Activated CD8-positive, alpha-beta memory T cell treated with anti-CD3 and anti-CD28 coated beads, Interleukin-2, amount 50 U/mL, for 24 hours (primary cell): ENCODE measurements around the gene DRAXIN.

ENCODE experiments used
- DNase-seq: peaks from one replicate; pipeline ENCODE4 v3.0.0-alpha.2; 2020; ENCODE audit errors: extremely low read depth

The DRAXIN gene

DNA sequence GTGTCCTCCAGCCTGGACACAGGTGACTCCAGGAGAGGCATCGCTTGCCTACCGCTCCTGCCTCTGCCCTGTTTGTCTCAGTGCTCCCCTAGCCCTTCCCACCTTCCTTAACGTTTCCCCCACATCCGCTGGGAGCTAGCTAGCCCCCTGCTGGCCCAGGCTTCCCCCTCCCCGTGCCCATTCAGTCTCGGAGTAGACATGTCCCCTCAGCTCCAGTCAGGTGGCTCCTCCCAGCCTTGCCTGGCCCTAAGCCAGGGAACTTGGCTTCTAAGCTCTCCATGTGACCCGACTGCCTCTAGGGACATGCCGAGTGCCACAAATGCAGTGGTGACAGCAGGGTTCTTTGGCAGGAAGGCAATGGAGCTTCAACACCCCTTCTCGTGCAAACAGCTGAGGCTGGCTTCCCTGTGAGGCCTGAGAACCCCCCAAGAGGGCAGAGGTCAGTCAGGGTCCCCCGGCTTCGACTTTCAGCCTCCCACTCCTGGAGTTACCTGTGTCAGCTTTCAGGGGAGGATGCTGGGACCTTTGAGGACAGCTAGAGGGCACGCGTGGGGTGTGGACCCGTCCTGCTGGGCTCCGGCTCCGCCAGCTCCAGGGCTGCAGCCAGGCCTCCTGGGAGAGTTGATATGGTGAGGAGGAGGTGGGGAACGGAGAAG, 16.2 kb downstream of the DRAXIN start:
- no peak for DNase-seq

GRCh38 chr1:11708554-11709350, 17.2 kb downstream of the DRAXIN start:
- no peak for DNase-seq

GRCh38 chr1:11711490-11711889, 20.0 kb downstream of the DRAXIN start:
- DNase-seq: no peak

- DNase-seq: no peak
These were observed 20.8 kb downstream of the DRAXIN start for GRCh38 chr1:11712285-11712684.

GRCh38 chr1:11713095-11713494, 21.6 kb downstream of the DRAXIN start:
- no peak for DNase-seq

DNA sequence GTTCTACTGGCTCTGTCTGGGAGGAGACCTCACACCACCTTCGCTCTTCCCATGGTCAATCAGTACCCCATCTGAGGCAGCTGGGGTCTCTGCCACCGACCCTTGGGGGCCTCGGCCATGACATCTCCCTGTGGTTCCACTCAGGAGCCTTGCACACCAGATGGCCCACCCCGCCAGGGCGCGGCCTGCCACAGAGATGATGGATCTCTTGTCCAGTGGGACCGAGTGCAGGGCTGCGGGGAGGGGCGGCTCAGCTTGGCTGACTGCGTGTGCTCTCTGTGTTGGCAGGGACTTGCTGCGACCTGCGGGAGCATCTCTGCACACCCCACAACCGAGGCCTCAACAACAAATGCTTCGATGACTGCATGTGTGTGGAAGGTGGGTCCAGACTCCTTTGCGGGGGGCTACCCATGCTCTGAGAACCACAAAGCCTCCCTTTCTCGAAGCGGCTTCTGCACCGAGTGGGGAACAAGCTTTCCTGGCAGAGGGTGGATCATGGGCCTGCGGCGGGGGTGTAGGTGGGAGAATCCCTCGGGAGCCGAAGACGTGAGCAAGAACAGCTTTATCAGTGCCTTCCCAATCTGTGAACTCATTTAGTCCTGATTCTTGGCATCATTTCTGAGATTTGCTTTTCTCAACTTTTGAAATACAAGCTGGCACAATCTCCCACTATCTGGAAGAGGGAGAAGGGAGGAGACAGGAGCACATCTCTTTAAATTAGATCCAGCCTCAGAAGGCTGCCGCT, 23.5 kb downstream of the DRAXIN start:
- DNase-seq: no peak

- peak; percentile 67 for DNase-seq
These were observed 28.0 kb downstream of the DRAXIN start for GRCh38 chr1:11719313-11720032.

- no peak for DNase-seq
These were observed 28.5 kb downstream of the DRAXIN start for GRCh38 chr1:11720033-11720376.

- no peak for DNase-seq
These were observed 29.0 kb downstream of the DRAXIN start for GRCh38 chr1:11720525-11720924.

DNA sequence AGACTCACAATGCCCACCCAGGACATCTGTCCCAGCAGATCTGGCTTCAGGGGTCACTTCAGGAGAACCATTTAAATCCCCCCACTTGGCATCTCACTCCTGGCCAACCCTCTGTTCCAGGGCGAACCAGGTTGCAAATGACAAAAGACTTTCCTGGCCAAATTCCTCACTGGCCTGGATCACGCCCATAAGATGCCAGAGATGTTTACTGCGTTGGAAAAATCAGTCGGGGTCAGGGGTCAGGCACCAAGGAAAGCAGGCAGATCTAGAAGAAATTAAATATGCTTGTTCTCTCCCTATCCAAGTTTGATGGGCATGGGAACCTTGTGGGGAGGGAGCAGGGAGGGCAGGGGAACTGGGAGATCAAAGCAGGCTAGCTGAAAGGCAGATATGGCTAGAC, 29.8 kb downstream of the DRAXIN start:
- no peak for DNase-seq

DNA sequence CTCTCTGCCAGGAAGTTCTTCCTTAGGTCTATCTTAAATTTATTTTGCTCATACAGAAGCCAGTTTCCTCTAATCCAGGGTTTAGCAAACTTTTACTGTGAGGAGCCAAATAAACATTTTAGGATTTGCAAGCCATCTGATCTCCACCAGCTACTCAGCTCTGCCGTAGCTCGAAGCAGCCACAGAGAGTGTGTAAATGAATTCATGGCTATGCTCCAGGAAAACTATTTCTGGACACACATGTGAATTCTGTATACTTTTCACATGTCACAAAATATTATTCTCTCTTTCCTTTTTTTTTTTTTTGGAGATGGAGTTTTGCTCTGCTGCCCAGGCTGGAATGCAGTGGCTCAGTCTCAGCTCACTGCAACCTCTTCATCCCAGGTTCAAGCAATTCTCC, 31.0 kb downstream of the DRAXIN start:
- DNase-seq: no peak

GRCh38 chr1:11725616-11726015, 34.1 kb downstream of the DRAXIN start:
- no peak for DNase-seq

DNA sequence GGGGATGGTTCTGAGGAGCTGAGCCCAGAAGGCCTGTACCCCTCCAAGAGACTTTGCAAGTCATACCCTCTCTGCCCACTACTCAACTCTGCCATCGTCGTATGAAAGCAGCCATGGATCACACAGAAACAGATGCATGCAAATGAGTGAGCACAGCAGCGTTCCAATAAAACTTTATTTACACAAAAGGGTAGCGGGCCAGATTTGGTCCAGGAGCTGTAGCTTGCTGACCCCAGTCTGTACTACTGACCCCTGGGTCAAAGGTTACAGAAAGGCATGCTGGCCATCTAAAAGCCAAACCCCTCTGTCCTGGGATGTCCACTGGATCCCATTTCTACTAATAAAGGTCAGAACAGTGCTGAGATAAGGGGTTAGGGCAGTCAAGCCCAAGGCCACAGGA, 35.6 kb downstream of the DRAXIN start:
- no peak for DNase-seq

DNA sequence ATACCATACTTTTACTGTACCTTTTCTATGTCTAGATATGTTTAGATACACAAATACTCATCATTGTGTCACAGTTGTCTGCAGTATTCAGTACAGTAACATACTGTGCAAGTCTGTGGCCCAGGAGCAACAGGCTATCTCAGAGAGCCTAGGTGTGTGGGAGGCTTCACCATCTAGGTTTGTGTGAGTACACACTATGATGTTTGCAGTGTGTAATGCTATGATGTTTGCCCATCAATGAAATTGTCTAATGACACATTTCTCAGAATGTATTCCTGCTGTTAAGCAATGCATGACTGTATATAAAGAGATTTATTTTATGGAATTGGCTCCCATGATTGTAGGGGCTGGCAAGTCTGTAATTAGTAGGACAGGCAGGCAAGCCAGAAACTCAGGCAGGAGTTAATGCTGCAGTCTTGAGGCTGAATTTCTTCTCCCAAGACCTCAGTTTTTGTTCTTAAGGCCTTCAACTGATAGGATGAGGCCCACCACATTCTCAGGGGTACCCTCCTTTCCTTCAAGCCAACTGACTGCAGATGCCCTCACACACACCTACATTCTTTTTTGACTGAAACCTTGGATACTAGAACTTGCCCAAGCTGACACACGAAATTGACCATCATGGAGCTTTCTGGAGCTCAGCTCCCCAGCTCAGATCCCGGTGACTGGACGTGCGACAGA, 36.8 kb downstream of the DRAXIN start:
- no peak for DNase-seq

GRCh38 chr1:11729155-11729497, 37.6 kb downstream of the DRAXIN start:
- no peak for DNase-seq

DNA sequence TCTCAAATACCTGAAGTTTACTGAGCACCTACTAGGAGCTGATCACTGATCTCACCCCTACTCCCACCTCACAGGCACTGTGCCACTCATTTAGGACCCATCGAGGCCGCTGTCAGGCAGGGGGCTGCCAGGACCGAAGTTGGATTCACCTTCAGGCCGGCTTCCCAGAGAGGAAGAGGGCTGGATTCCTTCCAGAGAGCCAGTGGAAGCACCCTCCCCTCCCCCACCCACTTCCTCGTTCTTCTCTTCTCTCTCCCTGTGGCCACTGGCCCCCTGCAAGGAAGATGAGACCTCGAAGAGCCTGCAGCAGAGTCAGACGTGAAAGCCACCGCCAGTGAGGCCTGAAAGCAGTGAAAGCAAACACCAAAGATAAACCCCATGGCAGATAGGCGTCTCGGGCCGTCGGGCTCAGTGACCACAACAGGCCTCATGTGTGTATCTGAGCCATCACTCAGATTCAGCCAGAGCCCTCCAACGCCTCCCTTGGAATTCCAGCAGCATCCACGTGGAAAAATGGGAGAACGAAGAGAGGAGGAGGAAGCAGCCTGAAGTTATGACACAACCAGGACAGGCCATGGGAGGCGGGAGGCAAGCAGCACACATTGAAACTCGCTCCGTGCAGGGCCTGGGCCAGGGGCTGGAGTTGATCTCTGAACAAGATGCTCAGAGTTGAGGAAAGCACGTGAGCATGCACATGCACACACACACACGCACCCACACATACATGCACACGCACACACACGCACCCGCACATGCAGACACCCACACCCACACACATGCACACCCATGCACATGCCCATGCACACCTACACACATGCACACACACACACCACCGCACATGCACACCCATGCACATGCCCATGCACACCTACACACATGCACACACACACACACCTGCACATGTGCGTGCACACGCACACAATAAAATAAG, 38.3 kb downstream of the DRAXIN start:
- no peak for DNase-seq

GRCh38 chr1:11730429-11730891, 39.0 kb downstream of the DRAXIN start:
- DNase-seq: no peak

DNA sequence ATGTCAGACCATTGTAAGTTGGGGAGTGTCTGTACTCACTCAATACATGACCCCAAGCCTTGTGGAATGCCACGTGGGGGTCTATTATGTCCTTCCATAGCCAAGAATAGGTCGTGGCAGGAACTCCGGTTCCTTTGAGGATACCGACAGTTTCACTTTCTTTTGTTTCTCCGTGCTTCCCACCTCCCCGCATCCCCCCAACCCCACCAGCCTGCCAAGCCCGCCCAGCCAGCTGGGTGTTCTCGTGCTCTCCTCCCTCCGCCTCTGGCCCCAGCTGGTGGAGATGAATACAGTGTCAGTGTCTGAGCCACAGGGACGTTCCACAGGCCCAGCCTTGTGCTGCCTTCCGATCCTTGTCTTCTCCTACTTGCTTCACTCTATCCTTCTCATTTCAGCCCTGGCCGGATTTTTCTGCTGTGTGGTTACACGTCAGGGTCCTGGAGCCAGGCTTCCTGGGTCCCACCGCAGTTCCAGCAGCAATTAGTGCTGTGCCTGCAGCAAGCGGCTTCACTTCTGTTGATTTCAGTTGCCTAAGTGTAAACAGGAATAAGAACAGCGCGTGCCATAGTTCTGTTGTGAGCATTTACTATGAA, 40.3 kb downstream of the DRAXIN start:
- DNase-seq: no peak

- DNase-seq: no peak
These were observed 41.8 kb downstream of the DRAXIN start for GRCh38 chr1:11733306-11733705.

DNA sequence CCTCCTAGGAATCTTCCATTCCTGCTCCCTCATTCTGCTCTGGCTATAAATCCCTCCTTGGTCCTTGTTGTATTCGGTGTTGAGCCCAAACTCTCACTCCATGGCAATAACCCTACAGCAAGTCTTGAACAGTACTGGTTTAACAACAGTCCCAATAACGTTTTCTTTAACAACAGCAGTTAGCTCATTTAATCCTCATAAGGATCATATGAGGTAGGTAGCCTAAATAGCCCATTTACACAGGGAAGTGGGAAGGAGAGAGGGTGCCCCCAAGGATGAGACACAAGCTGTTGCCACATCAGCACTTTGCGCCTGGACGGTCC, 44.0 kb downstream of the DRAXIN start:
- no peak for DNase-seq
